ENCODE results near the gene ELOVL1.
"Not testable (repeated sequence)": the region's sequence is repeated elsewhere in the genome, so short reads cannot be mapped to it uniquely, and the experiment has no call there.

ELOVL1 gene

DNA sequence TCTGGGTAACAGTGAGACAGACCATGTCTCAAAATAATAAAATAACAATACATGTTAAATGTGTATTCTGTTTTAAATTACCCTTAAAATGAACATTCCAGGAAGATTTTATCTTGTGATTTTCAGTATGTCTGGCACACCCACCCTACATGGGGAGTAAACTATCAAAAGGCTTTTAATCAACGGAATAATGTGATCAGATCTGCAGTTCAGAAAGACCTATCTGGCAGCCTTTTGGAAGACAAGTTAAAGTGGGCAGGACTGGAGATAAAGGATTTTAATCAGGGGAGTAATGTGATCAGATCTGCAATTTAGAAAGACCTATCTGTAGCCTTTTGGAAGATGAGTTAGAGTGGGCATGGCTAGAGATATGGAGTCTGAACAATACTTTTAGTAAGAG is 11.7 kb upstream of the ELOVL1 start:
- no peak for DNase-seq

DNA sequence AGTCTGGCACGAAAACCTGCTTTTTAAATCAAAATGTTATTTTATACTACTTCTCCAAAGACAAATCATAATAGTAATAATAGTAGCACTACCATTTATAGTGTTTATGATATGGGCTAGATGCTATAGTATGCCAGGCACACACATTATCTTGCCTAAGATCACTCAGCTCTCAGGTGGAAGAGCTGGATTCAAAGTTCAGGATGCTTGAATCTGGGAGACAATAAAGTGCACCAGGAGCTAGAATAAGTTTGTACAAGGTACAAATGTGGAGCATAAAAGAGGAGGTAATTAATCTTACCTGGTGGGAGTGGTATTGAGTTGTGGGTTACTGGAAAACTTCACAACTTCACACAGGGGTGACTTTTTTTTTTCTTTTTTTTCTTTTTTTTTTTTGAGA is 10.0 kb upstream of the ELOVL1 start:
- no peak for DNase-seq

DNA sequence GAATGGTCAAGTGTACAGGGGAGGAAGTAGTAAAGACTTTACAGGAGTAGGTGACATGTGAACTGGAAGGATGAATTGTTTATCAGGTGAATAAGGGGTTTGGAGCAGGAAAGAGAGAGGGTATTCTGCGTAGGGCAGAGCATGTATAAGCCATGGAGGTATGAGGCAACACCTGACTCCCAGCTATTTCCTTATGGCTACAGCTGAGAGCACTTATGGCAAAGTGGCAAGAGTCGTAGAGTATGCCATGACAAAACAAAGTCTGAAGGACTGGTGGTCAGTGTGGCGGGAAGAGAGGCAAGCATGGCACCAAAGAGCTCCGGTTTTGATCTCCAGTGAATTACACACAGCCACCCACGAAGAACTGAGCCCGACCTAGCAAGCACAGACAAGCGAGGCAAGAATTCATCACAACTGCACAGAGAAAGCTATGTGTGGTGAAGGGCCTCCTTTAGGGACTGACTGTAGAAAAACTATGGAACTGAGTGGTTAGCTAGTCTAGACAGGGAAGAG is 9.0 kb upstream of the ELOVL1 start:
- DNase-seq: peak; percentile 78

DNA sequence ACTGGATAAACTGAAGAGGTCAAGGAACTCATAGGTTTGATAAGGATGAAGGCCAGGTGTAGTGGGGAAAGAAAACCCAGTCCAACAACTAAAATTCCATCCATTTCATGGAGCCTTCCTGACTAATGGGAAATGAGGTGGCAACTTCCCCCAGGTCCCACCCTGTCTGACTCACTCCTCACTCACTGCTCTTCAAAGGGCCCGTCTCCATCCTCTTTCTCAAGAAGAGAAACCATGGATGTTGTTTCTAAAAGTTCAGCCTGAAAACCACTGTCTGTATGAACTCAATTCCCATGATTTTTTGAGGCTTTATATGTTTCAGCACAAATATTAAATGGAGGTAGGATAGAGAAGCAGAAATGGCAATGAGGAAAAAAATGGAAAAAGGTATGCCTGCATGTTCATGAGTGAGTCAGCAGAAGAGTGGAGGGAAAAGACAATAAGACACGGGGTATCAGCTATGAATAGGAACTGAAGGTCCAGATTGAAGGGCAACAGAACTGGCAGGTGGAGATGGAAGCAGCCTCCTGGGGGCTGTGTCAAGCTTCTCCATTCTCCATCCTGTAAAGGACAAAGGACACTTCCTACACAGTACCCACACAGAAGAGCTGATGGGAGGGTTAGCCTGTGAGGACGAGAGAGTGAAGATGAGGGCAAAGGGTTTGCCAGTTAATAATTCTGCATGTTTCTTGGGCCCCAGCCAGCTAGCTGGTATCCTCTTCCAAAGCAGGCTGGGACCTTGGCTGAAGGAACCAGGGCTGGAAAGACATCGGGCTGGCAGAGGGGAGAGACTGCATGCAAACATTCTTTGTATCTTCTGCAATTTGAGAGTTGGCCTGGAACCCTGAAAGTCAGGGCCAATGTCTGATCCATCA is 5.5 kb upstream of the ELOVL1 start:
- DNase-seq: no peak

DNA sequence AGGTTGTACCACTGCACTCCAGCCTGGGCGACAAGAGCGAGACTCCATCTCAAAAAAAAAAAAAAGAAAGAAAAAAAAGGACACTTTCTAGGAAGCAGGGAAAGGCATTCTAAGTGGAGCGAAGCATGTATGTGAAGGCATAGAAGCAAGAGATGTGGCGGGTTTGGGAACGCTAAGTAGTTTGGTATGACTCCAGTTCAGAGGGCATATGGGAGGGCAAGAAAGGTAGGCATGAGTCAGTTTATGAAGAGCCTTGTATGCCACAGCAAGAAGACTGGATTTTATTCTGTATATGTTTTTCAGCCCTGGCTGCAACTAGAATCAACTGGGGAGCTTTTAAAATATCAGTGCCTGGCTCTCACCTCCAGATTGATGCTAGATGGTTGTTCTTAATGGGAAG is 4.4 kb upstream of the ELOVL1 start:
- no peak for DNase-seq

DNA sequence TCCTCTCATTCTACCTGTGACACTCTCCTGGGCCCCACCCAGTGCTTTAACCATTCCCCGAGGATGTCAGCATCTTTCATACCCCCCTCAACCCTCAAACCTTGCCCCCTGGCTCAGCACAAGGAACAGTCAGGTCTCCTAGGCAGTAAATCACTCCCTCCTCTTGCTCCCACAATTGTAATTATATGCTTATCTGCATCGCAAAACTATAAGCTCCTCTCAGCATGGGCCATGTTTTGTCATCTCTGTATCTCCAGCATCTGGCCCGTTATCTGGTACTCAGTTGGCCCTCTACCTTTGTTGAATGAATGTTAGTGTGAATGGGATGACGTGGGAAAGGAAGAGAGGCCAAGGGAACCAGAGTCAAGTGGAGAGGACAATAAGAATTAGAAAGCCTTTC is 2.8 kb upstream of the ELOVL1 start:
- DNase-seq: no peak

DNA sequence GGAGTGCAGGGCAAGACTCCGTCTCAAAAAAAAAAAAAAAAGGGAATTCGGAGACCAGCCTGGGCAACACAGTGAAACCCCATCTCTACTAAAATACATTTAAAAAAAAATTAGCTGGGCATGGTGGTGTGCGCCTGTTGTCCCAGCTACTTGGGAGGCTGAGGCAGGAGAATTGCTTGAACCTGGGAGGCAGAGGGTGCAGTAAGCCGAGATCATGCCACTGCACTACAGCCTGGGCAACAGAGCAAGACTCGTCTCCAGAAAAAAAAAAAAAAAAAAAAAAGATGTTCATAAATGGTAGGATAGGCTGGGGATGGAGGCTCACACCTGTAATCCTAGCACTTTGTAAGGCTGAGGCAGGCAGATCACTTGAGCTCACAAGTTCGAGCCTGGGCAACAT is 2.0 kb upstream of the ELOVL1 start:
- DNase-seq: not testable (repeated sequence)

DNA sequence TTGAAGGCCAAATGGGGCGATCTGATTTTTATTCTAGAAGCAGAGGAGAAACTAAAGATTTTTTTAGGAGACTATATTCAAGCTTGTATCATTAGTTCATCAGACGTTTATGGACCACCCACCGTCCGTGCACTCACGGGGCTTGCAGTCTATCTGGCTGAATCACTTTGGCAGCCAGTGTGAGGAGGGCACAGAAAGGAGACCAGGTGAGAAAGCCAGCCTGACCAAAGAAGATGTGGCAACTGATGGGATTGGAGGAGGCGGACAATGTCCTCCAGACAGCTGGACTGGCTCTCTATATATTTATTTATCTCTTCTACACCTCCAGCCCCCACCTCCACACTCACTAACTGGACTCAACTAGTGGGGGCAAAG is 822 bp upstream of the ELOVL1 start:
- no peak for DNase-seq

DNA sequence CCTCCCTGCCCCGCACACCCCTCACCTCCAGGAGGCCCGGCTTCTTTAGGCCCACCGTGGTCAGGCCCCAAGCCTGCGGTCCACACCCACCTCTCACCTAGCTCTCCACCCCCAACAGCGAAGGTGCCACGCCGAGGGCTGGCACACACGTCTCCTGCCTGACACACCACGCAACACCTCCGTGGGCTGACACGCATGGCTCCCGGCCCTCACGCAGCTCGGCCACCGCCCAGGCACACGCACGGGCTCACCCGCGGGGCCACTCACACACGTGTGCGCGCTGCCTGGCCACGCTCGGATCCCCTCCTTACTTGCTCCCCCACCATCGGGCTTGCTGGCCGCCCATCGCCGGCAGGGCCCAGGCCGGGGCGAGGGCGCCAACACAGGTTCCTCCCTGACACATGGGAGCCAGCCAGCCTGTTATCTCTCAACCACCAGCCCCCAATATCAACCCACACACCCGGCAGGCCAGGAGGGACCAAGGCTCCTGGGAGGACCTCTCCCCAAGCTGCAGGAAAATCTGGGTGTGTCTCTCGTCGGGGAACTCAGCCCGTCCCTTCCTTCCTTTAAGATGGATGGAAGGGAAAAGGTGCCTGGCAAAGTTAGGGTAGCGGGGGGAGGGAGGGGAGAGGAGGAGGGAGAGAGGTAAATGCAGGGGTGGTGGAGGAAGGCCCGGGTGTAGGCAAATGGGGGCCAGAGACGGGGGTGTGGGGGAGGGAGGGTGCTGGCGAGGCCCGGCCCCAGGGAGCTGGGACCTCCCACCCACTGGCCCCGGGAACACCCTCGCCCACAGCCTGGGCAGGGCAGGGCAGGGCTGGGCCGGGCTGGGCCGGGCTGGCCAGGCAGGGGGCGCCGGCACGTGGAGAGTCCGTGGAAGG is 546 bp downstream of the ELOVL1 start:
- DNase-seq: peak; percentile 97

DNA sequence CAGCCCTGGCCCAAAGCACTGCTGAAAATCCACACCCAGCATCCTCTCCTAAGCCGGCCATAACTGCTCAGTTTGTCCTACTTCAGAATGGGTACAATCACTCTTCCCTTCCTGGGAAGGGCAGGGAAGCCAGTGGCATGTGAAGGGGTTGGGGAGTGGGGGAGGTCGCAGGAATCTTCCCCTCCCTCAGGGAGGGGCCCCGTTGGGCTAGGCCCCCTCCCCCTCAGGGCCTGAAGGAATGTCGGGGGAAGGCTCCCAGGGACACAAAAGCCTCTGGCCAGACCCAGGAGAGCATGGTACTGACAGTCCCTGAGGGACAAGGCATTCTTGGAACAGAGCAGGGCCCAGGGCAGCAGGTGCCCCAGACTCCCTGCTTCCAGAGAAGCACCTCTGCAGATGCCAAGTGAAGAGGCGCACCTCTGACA is 1.2 kb downstream of the ELOVL1 start:
- DNase-seq: peak; percentile 89

DNA sequence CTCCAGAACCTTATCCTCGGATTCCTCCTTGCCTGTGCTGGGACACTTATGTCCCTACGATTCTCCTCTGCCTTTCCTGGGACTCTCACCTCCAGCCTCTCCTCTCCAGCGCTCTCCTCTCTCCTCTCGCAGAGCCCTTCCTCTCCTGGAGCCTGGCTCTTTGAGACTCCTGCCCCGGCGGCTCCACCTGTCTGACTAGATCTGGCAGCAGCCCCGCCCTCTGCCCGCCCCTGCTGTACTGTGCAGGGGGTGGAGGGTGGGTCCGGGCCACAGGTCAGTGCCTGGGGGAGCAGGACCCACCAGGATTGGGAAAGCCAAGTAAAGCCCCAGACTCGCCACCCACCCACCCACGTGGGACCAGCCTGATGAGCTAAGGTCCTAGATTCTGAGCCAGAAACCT is 1.6 kb downstream of the ELOVL1 start:
- DNase-seq: peak; percentile 98

DNA sequence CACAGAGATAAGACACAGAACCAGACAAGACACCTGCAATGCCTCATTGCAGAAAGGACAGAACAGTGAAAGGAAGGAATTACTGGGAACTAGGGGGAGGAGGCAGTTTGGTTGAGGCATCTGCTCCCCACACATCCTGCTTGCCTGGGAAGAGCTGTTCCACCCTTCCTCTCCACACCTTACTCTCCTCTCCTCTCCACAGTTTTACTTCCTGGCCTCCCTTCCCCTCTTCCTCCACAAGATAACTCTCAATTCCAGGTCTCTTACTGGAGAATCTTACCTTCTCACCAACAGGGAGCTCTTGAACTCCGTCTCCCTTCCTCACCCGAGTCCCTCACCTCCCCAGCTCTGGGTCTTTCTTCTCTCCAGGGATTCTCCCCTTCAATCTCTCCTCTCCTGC is 2.1 kb downstream of the ELOVL1 start:
- DNase-seq: no peak

DNA sequence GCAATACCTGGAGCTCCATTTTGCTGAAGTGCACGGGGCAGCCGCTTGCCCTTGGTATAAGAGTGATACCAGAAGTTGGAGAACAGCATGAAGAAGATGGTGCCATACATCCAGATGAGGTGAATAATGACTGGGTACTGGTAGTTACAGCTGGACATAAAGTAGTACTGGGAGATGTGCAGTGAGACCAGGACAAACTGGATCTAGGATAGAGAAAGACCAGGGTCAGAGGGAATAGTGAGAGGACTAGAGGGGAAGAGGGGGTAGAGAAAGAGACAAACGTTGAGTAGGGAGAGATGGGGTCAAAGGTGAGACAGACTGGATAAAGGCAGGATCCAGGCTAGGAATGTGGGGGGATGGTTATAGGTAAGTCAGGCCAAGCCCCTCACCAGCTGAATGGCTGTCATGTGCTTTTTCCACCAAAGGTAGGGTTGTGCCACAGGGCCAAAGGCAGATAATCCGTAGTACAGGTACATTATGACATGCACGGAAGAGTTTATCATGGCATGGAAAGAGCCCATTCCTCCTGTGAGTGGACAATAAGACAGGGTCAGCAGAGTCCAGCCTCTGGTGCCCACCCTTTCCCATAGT is 3.8 kb downstream of the ELOVL1 start:
- DNase-seq: no peak

DNA sequence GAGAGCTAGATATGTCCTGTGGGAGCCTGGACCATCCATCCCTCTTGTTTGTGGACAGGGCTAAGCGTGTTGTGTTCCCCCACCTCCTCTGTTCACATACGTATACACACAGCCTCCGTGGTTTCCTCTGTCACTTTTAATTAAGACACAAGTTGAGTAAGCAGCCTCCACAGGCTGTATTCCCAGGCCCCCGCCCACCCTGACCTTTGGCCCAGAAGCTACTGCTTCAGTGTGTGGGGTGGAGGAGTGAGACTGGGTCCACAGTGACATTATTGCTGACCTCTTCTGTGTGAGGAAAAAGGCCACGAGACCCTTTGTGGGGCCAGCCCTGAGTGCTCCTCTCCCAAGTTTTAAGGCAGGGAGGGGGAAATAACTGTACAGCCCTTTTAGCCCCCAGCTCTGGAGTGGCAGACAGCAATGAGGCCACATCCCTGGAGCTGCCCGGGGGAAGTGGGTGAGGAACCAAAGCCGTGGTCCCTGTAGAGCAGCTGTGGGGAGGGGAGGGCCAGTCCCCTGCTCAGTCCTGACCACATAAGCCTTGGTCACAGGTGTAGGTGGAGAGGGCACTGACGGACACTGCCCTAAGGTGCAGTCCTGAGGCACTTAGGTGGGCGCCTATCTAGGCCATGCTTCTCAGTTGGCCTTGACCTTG is 4.4 kb downstream of the ELOVL1 start:
- no peak for DNase-seq

DNA sequence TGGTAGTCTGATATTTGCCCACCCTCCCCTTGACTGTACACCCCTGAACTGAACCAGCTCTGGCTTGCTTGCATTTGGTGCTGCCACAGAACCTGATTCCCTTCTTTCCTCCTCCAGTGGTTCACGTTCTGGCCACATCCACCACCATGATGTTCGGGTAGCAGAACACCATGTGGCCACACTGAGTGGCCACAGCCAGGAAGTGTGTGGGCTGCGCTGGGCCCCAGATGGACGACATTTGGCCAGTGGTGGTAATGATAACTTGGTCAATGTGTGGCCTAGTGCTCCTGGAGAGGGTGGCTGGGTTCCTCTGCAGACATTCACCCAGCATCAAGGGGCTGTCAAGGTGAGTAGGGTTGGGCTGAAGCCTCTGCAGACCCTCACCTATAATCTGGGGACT is 7.2 kb downstream of the ELOVL1 start:
- DNase-seq: no peak

DNA sequence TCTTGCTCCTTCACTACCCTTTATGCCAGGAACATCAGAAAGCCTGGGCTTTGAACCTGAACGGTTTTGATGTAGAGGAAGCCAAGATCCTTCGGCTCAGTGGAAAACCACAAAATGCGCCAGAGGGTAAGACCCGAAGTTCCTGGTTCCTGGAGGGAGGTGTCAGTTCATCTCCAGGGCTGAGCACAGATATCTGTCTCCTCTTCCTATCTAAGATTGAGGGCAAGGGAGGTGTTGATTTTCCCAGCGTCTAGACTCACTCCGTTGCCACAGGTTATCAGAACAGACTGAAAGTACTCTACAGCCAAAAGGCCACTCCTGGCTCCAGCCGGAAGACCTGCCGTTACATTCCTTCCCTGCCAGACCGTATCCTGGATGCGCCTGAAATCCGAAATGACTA is 8.1 kb downstream of the ELOVL1 start:
- DNase-seq: no peak

DNA sequence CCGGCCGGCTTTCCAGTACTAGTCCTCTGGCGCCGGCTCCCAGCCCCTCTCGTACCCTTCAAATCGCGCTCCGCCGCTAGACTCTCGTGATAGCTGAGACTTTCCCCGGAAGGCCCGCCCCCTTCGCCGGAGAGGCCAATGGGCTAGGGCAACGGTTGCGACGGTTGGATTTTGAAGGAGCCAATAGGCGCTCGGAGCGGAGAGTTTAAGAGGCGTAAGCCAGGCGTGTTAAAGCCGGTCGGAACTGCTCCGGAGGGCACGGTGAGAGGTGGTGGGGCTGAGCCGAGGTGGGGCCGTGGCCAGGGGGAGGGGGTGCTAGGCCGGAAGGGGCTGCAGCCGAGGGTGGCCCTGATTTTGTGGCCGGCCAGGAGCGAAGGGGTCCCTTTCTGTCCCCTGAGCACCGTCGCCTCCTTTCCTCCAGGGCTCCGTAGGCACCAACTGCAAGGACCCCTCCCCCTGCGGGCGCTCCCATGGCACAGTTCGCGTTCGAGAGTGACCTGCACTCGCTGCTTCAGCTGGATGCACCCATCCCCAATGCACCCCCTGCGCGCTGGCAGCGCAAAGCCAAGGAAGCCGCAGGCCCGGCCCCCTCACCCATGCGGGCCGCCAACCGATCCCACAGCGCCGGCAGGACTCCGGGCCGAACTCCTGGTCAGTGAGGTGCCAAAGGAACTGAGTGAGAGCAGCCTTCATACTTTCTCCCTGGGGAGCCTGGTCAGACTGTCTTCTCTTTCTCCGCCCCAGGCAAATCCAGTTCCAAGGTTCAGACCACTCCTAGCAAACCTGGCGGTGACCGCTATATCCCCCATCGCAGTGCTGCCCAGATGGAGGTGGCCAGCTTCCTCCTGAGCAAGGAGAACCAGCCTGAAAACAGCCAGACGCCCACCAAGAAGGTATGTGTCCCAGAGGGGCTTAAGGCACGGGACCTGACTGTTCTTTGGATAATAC is 8.8 kb downstream of the ELOVL1 start, which contains the start of gene CDC20:
Gene CDC20 (plus strand): TSS at position 236 of the 948 bp plus-strand sequence. CDS start 235 bp downstream, at position 471.
- DNase-seq: peak; percentile 100

DNA sequence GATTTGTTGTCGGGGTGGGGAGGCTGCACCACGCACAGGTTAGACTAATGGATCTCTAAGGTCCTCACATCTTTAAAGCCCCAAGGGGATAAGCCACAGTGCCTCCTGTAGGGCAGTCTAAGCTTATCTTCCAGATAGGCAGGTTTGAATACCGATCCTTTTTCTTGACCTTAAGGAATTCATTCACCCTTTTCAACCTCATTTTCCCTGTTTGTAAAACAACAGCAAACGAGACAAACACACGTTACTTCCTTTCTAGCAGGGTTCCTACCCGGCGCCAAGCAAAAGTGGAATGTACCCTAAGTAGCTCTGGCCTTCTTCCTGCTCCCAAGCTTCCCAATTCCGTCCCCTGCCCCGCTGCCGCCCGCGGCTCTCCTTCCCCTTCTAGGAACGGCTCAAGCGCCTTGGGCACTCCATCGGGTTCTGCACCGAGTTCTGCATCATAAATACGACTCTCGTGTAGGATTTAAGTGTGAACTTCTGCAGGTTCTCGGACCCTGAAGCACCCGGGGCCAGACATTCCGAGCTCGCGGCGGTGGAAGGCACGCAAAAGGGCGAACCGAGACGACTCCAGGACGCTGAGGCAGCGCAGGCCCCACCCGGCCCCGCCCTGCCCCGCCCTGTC is 9.6 kb downstream of the ELOVL1 start:
- peak; percentile 100 for DNase-seq

DNA sequence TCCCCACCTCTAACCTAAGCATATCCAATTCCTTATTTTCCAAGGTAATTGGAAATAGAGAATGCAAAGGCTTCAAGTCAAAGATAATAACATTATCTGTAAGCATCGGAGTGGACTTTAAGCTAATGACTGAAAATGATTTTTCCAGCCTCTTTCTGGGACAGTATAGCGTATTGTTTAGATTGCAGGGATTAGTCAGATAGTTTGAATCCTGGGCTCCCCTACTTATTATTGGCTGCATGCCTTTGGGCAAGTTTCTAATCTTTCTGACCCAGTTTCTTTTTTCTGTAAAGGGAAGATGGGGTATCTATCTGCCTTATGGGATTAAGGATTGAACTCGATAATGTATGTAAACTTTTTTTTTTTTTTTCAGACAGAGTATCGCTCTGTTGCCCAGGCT is 10.6 kb downstream of the ELOVL1 start:
- DNase-seq: no peak

DNA sequence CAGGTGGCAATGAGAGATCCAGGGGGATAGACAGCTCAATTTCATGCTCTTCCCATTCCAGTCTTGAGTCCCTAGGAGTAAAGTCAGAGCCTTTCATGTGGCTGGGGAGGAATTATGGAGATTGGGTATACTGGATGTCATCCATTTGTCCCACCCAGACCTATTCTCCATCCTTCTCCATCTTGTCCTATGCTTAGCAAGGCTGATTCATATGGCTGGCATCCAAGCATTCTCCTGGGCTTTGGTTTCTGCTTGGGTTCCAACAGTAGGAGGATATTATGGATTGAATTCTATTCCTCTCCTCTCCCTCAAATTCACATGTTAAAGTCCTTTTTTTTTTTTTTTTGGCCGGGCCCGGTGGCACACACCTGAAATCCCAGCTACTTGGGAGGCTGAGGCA is 12.9 kb downstream of the ELOVL1 start:
- DNase-seq: no peak

DNA sequence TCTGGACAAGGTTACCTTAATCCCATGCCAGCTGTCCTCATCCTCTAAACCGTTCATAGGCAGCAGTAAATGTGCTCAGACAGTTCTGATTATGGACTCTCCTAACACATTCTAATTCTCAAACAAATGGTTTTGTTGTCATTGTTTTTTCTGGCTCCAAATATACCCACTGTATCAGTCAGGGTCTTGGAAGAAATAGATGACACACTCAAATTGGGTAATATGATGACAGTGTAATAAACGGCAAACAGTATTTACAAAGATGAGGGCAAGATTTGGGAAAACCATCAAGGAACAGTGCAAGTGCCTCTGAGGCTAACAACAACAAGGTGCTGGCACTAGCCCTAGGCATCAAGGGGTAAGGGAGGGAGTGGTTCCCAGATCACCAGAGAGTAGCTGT is 13.3 kb downstream of the ELOVL1 start:
- no peak for DNase-seq
